K562 (cell line): Measurements from ENCODE around the gene PNMA3. TPM values are rescaled to one million over a fixed set of nuclear protein-coding genes. Genes with fewer than 3 reads are reported as not detected.
A peak's percentile ranks its signal among the peaks of the same experiment; 100 is the strongest.

Source experiments
- ELF4 ChIP-seq: fragments of 450-650 bp; formaldehyde crosslinking; IDR thresholded peaks from 2 replicates; pipeline ENCODE4 v1.4.0; 2022; ENCODE audit warnings: missing genetic modification characterization
- FIP1L1 ChIP-seq: fragments of 200-400 bp; formaldehyde crosslinking; IDR thresholded peaks from 2 replicates; pipeline ENCODE4 v1.6.1; 2018; ENCODE audit warnings: mild to moderate bottlenecking, low read depth, low read length; ENCODE audit not compliant: poor library complexity, severe bottlenecking
- FUS ChIP-seq: fragments of 200-400 bp; formaldehyde crosslinking; optimal IDR thresholded peaks from 2 replicates; pipeline ENCODE3; 2017; ENCODE audit warnings: low read depth, low read length
- HDAC3 ChIP-seq: fragments of 450-650 bp; IDR thresholded peaks from 2 replicates; pipeline ENCODE4 v1.6.1; 2018; ENCODE audit warnings: borderline replicate concordance, mild to moderate bottlenecking, moderate library complexity; ENCODE audit not compliant: partially characterized antibody
- L3MBTL2 ChIP-seq: fragments of 450-650 bp; IDR thresholded peaks from 2 replicates; pipeline ENCODE4 v1.6.1; 2016; ENCODE audit warnings: mild to moderate bottlenecking, moderate library complexity
- MED1 ChIP-seq: sonication (generic); formaldehyde crosslinking; IDR thresholded peaks from 2 replicates; pipeline ENCODE4 v1.8.1; 2023; ENCODE audit warnings: missing genetic modification reagents, borderline replicate concordance
- MXI1 ChIP-seq: IDR thresholded peaks from 2 replicates; pipeline ENCODE4 v1.6.1; 2011; ENCODE audit warnings: low read depth, mild to moderate bottlenecking, improper control_type of control experiment, low read length
- PTTG1 ChIP-seq: fragments of 450-650 bp; IDR thresholded peaks from 2 replicates; pipeline ENCODE4 v1.6.1; 2016; ENCODE audit warnings: low read depth, mild to moderate bottlenecking, missing genetic modification characterization, missing compliant biosample characterization
- PURB ChIP-seq: sonication (generic); formaldehyde crosslinking; IDR thresholded peaks from 2 replicates; pipeline ENCODE4 v1.9.0; 2021; ENCODE audit warnings: low read depth, mild to moderate bottlenecking, missing genetic modification reagents
- RFX1 ChIP-seq: fragments of 450-650 bp; IDR thresholded peaks from 2 replicates; pipeline ENCODE4 v1.6.1; 2016; ENCODE audit warnings: mild to moderate bottlenecking, moderate library complexity
- SIN3B ChIP-seq: fragments of 450-650 bp; IDR thresholded peaks from 2 replicates; pipeline ENCODE4 v1.6.1; 2017; ENCODE audit warnings: low read depth, mild to moderate bottlenecking, moderate library complexity
- WHSC1 ChIP-seq: IDR thresholded peaks from one replicate; pipeline ENCODE4 v1.6.1; 2012; ENCODE audit warnings: low read length, control low read depth, inconsistent platforms
- ZNF311 ChIP-seq: fragments of 250-450 bp; sonication (Bioruptor Pico); IDR thresholded peaks from 2 replicates; pipeline ENCODE4 v1.4.0; 2020; ENCODE audit warnings: mild to moderate bottlenecking, moderate library complexity
- polyA plus RNA-seq, 8 experiments: library from polyadenylated mRNA; depleted of rRNA in 4 of 8; stranded (reverse) in 5 of 8; unstranded in 3 of 8; fragments of >200 nt; fragmentation: Nextera tagmentation in 2 of 8; fragmentation: Illumina TruSeq in 1 of 8; extraction: Ambion mirVana in 2 of 8; extraction: Trizol in 1 of 8; gene quantifications; 2 replicates each; pipeline versions ENCODE4 v1.2.1 to v1.2.3, GENCODE V29; 2011 to 2014; ENCODE audit warnings: inconsistent platforms in 1 of 8, missing spikeins in 1 of 8
- total RNA-seq, 7 experiments: library from RNA; depleted of rRNA in 6 of 7; stranded (reverse); fragments of >200 nt in 6 of 7; fragmentation: Illumina TruSeq in 2 of 7; extraction: Trizol in 2 of 7; gene quantifications; 2 replicates each; pipeline versions ENCODE4 v1.2.1 to v1.2.3, GENCODE V29; 2011 to 2021; ENCODE audit warnings: low replicate concordance in 1 of 7
- TF ChIP-seq, protein P1 (sequence below): fragments of 250-450 bp; sonication (Bioruptor Pico); IDR thresholded peaks from 2 replicates; pipeline ENCODE4 v1.9.0; 2021; ENCODE audit warnings: mild to moderate bottlenecking, inconsistent platforms
- TF ChIP-seq, protein P2 (sequence below): sonication (generic); formaldehyde crosslinking; IDR thresholded peaks from 2 replicates; pipeline ENCODE4 v1.8.1; 2023; ENCODE audit warnings: mild to moderate bottlenecking, missing genetic modification reagents
- TF ChIP-seq, protein P3 (sequence below): fragments of 250-450 bp; sonication (Bioruptor Pico); IDR thresholded peaks from 2 replicates; pipeline ENCODE4 v1.8.0; 2022; ENCODE audit warnings: moderate library complexity, mild to moderate bottlenecking, inconsistent platforms
- TF ChIP-seq, protein P4 (sequence below): fragments of 450-650 bp; formaldehyde crosslinking; conservative IDR thresholded peaks from 2 replicates; pipeline ENCODE4 v1.4.0; 2022; ENCODE audit warnings: mild to moderate bottlenecking, missing genetic modification characterization
- TF ChIP-seq, protein P5 (sequence below): fragments of 200-800 bp; sonication (Bioruptor generic); IDR thresholded peaks from 2 replicates; pipeline ENCODE4 v1.6.1; 2017; ENCODE audit warnings: missing genetic modification characterization, missing compliant biosample characterization
- TF ChIP-seq, protein P6 (sequence below): fragments of 450-650 bp; IDR thresholded peaks from 2 replicates; pipeline ENCODE4 v1.7.0; 2016; ENCODE audit warnings: borderline replicate concordance

The PNMA3 gene
- total and polyA plus RNA-seq, 9 of the 15 experiments (the other 6 are each of a cell fraction or from before 2014, with no cell fraction given) = 0.01 to 1.5 (median 0.95) TPM; not detected in 1

DNA sequence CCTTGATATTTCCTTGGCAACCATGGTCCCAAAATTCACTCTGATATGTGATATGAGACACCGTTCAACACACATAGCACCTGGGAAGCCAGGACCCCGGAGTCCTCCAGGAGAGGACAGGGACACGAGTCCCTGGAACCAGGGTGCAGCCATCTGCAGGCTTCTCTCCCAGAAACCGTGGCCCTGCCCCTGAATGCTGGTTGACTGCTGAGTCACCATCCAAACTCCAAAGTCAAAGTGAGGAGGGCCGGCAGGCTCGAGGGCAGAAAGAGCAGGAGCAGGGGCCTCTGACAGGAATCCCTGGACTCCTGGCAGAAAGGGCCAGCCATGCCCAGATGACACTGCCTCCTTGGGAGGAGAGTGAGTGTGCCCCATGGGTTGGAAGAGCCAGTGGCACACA is 9.1 kb downstream of the PNMA3 start (continued):
- TF ChIP-seq, protein P1, sequence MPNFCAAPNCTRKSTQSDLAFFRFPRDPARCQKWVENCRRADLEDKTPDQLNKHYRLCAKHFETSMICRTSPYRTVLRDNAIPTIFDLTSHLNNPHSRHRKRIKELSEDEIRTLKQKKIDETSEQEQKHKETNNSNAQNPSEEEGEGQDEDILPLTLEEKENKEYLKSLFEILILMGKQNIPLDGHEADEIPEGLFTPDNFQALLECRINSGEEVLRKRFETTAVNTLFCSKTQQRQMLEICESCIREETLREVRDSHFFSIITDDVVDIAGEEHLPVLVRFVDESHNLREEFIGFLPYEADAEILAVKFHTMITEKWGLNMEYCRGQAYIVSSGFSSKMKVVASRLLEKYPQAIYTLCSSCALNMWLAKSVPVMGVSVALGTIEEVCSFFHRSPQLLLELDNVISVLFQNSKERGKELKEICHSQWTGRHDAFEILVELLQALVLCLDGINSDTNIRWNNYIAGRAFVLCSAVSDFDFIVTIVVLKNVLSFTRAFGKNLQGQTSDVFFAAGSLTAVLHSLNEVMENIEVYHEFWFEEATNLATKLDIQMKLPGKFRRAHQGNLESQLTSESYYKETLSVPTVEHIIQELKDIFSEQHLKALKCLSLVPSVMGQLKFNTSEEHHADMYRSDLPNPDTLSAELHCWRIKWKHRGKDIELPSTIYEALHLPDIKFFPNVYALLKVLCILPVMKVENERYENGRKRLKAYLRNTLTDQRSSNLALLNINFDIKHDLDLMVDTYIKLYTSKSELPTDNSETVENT = no peak
- TF ChIP-seq FUS = no peak
- no peak for TF ChIP-seq MED1 (CRISPR knock-in tag)
- TF ChIP-seq, protein P2, sequence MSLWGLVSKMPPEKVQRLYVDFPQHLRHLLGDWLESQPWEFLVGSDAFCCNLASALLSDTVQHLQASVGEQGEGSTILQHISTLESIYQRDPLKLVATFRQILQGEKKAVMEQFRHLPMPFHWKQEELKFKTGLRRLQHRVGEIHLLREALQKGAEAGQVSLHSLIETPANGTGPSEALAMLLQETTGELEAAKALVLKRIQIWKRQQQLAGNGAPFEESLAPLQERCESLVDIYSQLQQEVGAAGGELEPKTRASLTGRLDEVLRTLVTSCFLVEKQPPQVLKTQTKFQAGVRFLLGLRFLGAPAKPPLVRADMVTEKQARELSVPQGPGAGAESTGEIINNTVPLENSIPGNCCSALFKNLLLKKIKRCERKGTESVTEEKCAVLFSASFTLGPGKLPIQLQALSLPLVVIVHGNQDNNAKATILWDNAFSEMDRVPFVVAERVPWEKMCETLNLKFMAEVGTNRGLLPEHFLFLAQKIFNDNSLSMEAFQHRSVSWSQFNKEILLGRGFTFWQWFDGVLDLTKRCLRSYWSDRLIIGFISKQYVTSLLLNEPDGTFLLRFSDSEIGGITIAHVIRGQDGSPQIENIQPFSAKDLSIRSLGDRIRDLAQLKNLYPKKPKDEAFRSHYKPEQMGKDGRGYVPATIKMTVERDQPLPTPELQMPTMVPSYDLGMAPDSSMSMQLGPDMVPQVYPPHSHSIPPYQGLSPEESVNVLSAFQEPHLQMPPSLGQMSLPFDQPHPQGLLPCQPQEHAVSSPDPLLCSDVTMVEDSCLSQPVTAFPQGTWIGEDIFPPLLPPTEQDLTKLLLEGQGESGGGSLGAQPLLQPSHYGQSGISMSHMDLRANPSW (CRISPR knock-in tag) = no peak
- no peak for TF ChIP-seq PTTG1 (tag)
- TF ChIP-seq SIN3B = no peak
- TF ChIP-seq HDAC3 = no peak
- no peak for TF ChIP-seq ELF4 (CRISPR knock-in tag)
- TF ChIP-seq L3MBTL2 = peak; percentile 58; the same call in 1 of the 2 replicates
- no peak for TF ChIP-seq WHSC1
- TF ChIP-seq ZNF311 (CRISPR knock-in tag) = no peak
- TF ChIP-seq, protein P3, sequence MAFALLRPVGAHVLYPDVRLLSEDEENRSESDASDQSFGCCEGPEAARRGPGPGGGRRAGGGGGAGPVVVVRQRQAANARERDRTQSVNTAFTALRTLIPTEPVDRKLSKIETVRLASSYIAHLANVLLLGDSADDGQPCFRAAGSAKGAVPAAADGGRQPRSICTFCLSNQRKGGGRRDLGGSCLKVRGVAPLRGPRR (CRISPR knock-in tag) = no peak
- TF ChIP-seq FIP1L1 = no peak
- TF ChIP-seq RFX1 = no peak
- no peak for TF ChIP-seq PURB (CRISPR knock-in tag)
- TF ChIP-seq, protein P4, sequence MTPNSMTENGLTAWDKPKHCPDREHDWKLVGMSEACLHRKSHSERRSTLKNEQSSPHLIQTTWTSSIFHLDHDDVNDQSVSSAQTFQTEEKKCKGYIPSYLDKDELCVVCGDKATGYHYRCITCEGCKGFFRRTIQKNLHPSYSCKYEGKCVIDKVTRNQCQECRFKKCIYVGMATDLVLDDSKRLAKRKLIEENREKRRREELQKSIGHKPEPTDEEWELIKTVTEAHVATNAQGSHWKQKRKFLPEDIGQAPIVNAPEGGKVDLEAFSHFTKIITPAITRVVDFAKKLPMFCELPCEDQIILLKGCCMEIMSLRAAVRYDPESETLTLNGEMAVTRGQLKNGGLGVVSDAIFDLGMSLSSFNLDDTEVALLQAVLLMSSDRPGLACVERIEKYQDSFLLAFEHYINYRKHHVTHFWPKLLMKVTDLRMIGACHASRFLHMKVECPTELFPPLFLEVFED (CRISPR knock-in tag) = no peak
- TF ChIP-seq, protein P5, sequence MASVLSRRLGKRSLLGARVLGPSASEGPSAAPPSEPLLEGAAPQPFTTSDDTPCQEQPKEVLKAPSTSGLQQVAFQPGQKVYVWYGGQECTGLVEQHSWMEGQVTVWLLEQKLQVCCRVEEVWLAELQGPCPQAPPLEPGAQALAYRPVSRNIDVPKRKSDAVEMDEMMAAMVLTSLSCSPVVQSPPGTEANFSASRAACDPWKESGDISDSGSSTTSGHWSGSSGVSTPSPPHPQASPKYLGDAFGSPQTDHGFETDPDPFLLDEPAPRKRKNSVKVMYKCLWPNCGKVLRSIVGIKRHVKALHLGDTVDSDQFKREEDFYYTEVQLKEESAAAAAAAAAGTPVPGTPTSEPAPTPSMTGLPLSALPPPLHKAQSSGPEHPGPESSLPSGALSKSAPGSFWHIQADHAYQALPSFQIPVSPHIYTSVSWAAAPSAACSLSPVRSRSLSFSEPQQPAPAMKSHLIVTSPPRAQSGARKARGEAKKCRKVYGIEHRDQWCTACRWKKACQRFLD = no peak; the same call in 1 of the 2 replicates
- no peak for TF ChIP-seq MXI1
- TF ChIP-seq, protein P6, sequence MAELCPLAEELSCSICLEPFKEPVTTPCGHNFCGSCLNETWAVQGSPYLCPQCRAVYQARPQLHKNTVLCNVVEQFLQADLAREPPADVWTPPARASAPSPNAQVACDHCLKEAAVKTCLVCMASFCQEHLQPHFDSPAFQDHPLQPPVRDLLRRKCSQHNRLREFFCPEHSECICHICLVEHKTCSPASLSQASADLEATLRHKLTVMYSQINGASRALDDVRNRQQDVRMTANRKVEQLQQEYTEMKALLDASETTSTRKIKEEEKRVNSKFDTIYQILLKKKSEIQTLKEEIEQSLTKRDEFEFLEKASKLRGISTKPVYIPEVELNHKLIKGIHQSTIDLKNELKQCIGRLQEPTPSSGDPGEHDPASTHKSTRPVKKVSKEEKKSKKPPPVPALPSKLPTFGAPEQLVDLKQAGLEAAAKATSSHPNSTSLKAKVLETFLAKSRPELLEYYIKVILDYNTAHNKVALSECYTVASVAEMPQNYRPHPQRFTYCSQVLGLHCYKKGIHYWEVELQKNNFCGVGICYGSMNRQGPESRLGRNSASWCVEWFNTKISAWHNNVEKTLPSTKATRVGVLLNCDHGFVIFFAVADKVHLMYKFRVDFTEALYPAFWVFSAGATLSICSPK = no peak
